ENCODE results near the gene SMIM5. TPM values are rescaled to one million over a fixed set of nuclear protein-coding genes. Genes with fewer than 3 reads are reported as not detected.

The SMIM5 gene
- total and polyA plus RNA-seq, 4 donors: 2.1 to 5.8 (median 2.8) TPM

DNA sequence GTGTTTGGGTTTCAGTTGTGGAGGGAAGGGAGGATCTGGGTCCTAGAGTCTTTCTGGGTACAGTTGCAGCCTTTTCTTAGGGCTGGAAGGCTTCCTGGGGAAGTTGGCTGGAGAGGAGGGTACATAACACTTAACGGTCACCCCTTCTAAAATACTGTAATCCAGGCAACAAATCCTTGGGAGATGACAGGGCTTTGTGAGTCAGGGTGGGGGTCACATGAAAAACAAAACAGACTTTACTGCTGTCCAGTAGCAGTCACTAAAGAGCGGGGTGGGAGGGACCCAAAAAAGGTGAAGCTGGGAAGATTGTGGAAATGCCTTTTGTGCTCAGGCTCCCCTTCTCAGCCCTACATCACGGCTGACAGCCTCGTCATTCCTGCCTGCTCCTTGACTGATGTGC is 40.3 kb downstream of the SMIM5 start:
- H3K4me1 ChIP-seq (ENCODE audit: control insufficient read depth, insufficient read depth, low read length): peaks cover 6% of the 10 kb centered on the region
- no CpG with 5 or more reads among the region's 4 CpGs for WGBS (ENCODE audit: insufficient coverage)
- no peaks in the 10 kb centered on the region for H3K27me3 ChIP-seq (ENCODE audit: control insufficient read depth, insufficient read depth, low read length)
- H3K9me3 ChIP-seq (ENCODE audit: control insufficient read depth, insufficient read depth, low read length): no peaks in the 10 kb centered on the region
- peaks cover 38% of the 10 kb centered on the region for H3K36me3 ChIP-seq (ENCODE audit: control insufficient read depth, insufficient read depth, low read length)
- no peak overlapping the region for H3K4me3 ChIP-seq (ENCODE audit: low read depth, low read length)
- DNase-seq (ENCODE audit: low read depth in 4 of 6, low spot score in 6 of 6): no peak
- H3K27ac ChIP-seq (ENCODE audit: low read depth, low read length): no peak overlapping the region

DNA sequence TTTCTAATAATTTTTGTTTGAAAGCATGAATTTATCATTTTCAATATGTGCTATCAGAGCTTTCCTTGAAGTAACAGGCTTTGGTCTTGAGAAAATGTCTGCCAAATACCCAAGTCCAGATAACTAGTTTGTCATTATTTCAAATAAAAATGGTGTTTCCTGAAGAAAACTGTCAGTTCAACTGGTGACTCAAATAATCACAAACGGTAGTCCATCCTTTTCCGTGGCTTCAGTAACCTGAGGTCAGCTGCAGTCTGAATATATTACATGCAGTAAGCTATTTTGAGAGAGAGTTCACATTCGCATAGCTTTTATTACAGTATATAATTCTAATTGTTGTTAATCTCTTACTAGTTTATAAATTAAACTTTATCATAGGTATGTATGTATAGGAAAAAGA is 43.2 kb downstream of the SMIM5 start:
- peaks cover 17% of the 10 kb centered on the region for H3K4me1 ChIP-seq (ENCODE audit: control insufficient read depth, insufficient read depth, low read length)
- no CpG with 5 or more reads among the region's 3 CpGs for WGBS (ENCODE audit: insufficient coverage)
- H3K27ac ChIP-seq (ENCODE audit: low read depth, low read length): no peak overlapping the region
- DNase-seq (ENCODE audit: low read depth in 4 of 6, low spot score in 6 of 6): no peak
- peaks cover 43% of the 10 kb centered on the region for H3K36me3 ChIP-seq (ENCODE audit: control insufficient read depth, insufficient read depth, low read length)
- no peak overlapping the region for H3K4me3 ChIP-seq (ENCODE audit: low read depth, low read length)
- no peaks in the 10 kb centered on the region for H3K9me3 ChIP-seq (ENCODE audit: control insufficient read depth, insufficient read depth, low read length)
- no peaks in the 10 kb centered on the region for H3K27me3 ChIP-seq (ENCODE audit: control insufficient read depth, insufficient read depth, low read length)

DNA sequence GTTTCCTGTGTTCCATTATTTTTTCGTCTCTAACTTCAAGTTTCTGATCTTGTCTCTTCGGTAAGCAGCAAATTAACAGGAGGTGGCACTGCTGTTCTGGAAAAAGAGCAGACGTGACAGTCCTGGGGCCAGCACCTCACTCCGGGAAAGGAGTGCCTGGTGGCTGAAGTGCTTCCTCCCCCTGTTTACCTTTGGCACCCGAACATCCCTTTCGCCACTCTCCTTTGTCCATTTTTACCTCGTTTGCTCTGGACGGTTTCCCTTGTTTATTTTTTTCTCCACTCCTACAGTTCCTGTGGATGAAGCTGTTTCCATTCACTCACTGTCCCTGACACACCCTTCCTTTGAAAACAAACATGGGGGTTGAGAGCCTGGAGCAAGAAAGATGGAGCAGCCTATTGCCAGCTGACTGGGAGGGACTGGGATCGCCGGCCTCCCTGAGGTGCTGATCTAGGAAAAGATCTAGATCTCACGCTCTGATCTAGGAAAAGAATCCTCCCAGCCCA is 46.5 kb downstream of the SMIM5 start:
- Histone ChIP-seq H3K27ac (ENCODE audit: low read depth, low read length) (peak overlapping the region; percentile 75), H3K36me3 (ENCODE audit: control insufficient read depth, insufficient read depth, low read length) (peaks cover 26% of the 10 kb centered on the region), H3K4me3 (ENCODE audit: low read depth, low read length) (no peak overlapping the region), H3K9me3 (ENCODE audit: control insufficient read depth, insufficient read depth, low read length) (no peaks in the 10 kb centered on the region), H3K4me1 (ENCODE audit: control insufficient read depth, insufficient read depth, low read length) (peaks cover 19% of the 10 kb centered on the region), H3K27me3 (ENCODE audit: control insufficient read depth, insufficient read depth, low read length) (no peaks in the 10 kb centered on the region)
- peak in 1 of 6 donors; percentile 66 for DNase-seq (ENCODE audit: low read depth in 4 of 6, low spot score in 6 of 6)
- WGBS (ENCODE audit: insufficient coverage): 57% methylated on average over 9 of the region's 11 CpGs

DNA sequence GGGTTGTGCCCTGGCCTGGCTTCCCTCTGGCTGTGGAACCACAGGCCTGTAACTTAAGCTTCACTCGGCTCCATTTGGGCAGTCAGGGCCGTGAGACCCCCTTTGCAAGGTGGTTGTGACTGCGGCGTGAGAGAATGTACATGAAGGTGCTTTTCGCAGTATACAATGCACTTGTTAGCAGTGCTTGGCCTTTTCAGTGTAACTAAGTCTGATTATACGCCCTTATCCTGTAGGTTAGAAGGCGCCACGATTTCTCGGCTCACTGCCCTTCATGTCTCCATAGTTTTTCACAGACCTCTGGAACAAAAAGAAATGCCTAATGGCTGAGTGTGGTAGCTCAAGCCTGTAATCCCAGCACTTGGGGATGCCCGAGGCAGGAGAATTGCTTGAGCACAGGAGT is 47.2 kb downstream of the SMIM5 start:
- Histone ChIP-seq H3K9me3 (ENCODE audit: control insufficient read depth, insufficient read depth, low read length) (no peaks in the 10 kb centered on the region), H3K36me3 (ENCODE audit: control insufficient read depth, insufficient read depth, low read length) (peaks cover 29% of the 10 kb centered on the region), H3K27me3 (ENCODE audit: control insufficient read depth, insufficient read depth, low read length) (no peaks in the 10 kb centered on the region), H3K27ac (ENCODE audit: low read depth, low read length) (peak overlapping the region; percentile 75), H3K4me3 (ENCODE audit: low read depth, low read length) (no peak overlapping the region), H3K4me1 (ENCODE audit: control insufficient read depth, insufficient read depth, low read length) (peaks cover 20% of the 10 kb centered on the region)
- WGBS (ENCODE audit: insufficient coverage): 84% methylated on average over 6 of the region's 10 CpGs
- DNase-seq (ENCODE audit: low read depth in 4 of 6, low spot score in 6 of 6): no peak

DNA sequence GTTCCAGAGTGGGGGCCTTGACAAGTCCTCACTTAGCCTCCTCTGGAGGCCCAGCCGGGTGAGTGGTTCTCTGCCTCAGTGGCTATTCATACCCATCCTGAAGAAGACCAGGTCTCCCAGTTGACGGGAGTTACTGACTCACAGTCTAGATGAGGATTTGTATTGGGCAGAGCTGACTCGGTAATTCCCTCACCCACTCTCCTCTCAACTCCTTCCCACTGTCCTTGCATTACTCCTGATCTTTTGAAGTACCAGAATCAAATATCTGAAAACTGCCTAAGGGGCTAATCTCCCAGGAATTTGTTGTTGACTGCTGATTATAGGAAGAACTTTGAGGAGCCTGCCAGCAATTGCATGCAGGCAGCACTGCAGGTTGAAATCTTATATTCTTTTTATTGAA is 48.1 kb downstream of the SMIM5 start:
- peak overlapping the region; percentile 25 for H3K27ac ChIP-seq (ENCODE audit: low read depth, low read length)
- peaks cover 24% of the 10 kb centered on the region for H3K4me1 ChIP-seq (ENCODE audit: control insufficient read depth, insufficient read depth, low read length)
- H3K4me3 ChIP-seq (ENCODE audit: low read depth, low read length): no peak overlapping the region
- H3K27me3 ChIP-seq (ENCODE audit: control insufficient read depth, insufficient read depth, low read length): no peaks in the 10 kb centered on the region
- WGBS (ENCODE audit: insufficient coverage): no CpG with 5 or more reads among the region's 3 CpGs
- peaks cover 29% of the 10 kb centered on the region for H3K36me3 ChIP-seq (ENCODE audit: control insufficient read depth, insufficient read depth, low read length)
- H3K9me3 ChIP-seq (ENCODE audit: control insufficient read depth, insufficient read depth, low read length): no peaks in the 10 kb centered on the region
- no peak for DNase-seq (ENCODE audit: low read depth in 4 of 6, low spot score in 6 of 6)

DNA sequence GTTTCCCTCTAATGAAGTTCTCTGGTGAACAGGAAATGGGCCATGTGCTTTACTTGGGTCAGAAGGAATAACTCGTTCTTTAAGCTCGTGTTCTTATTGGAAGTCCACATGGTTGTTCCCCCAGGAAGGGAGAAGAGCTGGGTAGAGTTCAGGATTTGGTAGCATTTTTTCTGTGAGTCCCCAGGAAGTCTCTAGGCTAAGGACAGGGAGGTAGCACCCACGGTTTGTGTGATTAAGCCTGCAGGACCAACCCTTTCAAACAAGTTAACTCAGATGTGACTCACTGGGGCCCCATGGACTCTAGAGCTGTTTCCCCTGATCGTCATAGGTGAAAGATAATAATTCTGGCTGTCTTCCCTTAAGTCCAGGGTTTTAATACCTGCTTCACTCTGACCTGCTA is 50.3 kb downstream of the SMIM5 start:
- no peak overlapping the region for H3K4me3 ChIP-seq (ENCODE audit: low read depth, low read length)
- no peak for DNase-seq (ENCODE audit: low read depth in 4 of 6, low spot score in 6 of 6)
- no peaks in the 10 kb centered on the region for H3K27me3 ChIP-seq (ENCODE audit: control insufficient read depth, insufficient read depth, low read length)
- peaks cover 32% of the 10 kb centered on the region for H3K36me3 ChIP-seq (ENCODE audit: control insufficient read depth, insufficient read depth, low read length)
- H3K9me3 ChIP-seq (ENCODE audit: control insufficient read depth, insufficient read depth, low read length): no peaks in the 10 kb centered on the region
- 100% methylated on average over 3 of the region's 4 CpGs for WGBS (ENCODE audit: insufficient coverage)
- no peak overlapping the region for H3K27ac ChIP-seq (ENCODE audit: low read depth, low read length)
- peaks cover 45% of the 10 kb centered on the region for H3K4me1 ChIP-seq (ENCODE audit: control insufficient read depth, insufficient read depth, low read length)

DNA sequence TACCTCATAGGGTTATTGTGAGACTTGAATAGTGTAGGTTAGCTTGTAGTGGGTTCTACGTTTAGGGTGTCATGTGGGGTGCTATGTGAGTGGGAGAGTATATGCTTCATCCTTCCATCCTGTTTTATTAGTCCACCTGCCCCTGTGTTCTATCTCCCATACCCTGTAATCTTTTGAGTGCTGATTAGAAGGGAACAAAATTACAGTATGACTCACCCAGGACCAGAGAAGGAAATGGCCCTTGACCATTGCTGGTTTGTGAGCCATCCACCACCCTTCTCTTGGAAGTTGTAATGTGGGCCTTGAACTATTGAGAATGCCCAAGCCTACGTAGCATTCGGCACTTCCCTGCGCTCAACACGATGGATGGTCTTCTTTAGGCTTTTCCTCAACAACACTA is 51.0 kb downstream of the SMIM5 start:
- WGBS (ENCODE audit: insufficient coverage): 100% methylated on average over 4 of the region's 5 CpGs
- peaks cover 29% of the 10 kb centered on the region for H3K36me3 ChIP-seq (ENCODE audit: control insufficient read depth, insufficient read depth, low read length)

DNA sequence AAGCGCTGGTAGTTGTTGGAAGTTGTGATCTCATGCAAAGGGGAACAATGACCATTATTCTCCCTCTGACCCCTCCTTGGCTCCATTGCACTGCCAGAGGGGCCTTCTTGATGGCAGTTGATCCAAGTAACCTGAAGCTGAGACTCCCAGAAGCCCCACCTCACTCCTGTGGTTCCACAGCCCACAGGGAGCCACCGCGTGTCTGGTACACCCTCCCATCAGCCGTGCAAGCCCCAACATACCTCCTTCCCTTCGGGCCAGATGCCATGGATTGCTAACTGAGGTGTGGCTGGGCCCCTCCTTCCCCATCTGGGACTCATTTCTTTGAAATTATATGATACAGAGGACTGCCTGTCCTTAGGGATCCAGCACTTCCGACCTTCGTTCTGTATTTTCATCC is 51.7 kb downstream of the SMIM5 start:
- peaks cover 23% of the 10 kb centered on the region for H3K36me3 ChIP-seq (ENCODE audit: control insufficient read depth, insufficient read depth, low read length)
- DNase-seq (ENCODE audit: low read depth in 4 of 6, low spot score in 6 of 6): peak in 1 of 6 donors; percentile 46
- 100% methylated on average over 1 of the region's 7 CpGs for WGBS (ENCODE audit: insufficient coverage)
- H3K4me3 ChIP-seq (ENCODE audit: low read depth, low read length): no peak overlapping the region
- no peaks in the 10 kb centered on the region for H3K27me3 ChIP-seq (ENCODE audit: control insufficient read depth, insufficient read depth, low read length)
- no peaks in the 10 kb centered on the region for H3K9me3 ChIP-seq (ENCODE audit: control insufficient read depth, insufficient read depth, low read length)
- H3K4me1 ChIP-seq (ENCODE audit: control insufficient read depth, insufficient read depth, low read length): peaks cover 48% of the 10 kb centered on the region
- peak overlapping the region; percentile 84 for H3K27ac ChIP-seq (ENCODE audit: low read depth, low read length)

More for the DNA sequence above, 51.0 kb downstream of the SMIM5 start:
- H3K27ac ChIP-seq (ENCODE audit: low read depth, low read length): peak overlapping the region; percentile 84
- no peak overlapping the region for H3K4me3 ChIP-seq (ENCODE audit: low read depth, low read length)
- H3K27me3 ChIP-seq (ENCODE audit: control insufficient read depth, insufficient read depth, low read length): no peaks in the 10 kb centered on the region
- peaks cover 51% of the 10 kb centered on the region for H3K4me1 ChIP-seq (ENCODE audit: control insufficient read depth, insufficient read depth, low read length)
- H3K9me3 ChIP-seq (ENCODE audit: control insufficient read depth, insufficient read depth, low read length): no peaks in the 10 kb centered on the region
- no peak for DNase-seq (ENCODE audit: low read depth in 4 of 6, low spot score in 6 of 6)

DNA sequence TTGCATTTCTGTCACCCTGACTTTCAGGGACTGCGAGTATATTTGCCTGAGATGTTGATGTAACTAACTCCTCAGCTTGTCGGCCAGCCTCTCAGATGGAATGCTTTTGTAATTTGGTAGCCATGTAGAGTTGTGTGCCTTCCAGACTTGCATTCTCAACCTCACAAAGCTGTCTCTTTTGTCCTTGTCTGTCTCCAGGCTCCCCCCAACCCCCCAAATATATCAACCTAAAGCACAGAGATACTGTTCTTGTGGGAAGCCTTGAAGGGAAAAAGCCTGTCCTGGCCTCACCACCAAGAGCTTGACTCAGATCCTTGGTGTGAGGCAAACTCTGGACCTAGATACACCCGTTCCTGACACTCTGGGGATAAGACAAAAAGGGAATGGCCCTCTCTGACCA is 52.3 kb downstream of the SMIM5 start:
- peaks cover 47% of the 10 kb centered on the region for H3K4me1 ChIP-seq (ENCODE audit: control insufficient read depth, insufficient read depth, low read length)

DNA sequence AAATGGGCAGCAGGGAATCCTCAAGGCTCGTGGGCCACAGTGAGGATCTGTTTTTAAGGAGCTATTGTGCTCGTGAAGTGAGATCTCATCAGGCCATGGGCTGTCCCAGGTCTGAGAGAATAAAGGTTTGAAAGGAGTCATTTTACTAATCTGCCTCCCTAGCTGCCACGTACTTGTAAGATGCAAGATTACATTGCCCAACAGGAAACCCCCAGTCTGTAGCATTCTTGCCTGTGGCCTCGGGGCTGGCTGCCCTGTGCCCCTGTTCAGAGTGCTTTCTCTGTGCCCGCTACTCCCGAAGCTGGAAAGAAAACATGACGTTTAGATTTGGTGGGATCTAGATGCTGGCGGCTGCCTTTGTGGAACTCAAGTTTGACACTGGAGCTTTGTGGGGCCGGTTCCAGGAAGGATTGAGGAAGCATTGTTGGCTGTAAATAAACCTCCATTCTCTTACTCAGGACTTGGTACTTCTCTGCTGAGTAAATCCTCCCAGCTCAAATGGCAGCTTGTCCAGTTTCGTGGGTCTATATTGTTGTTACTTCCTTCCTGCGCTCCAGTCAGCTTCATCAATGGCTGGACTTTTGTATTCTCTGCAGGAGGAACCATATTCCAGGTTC is 55.1 kb downstream of the SMIM5 start:
- Histone ChIP-seq H3K4me3 (ENCODE audit: low read depth, low read length) (no peak overlapping the region), H3K4me1 (ENCODE audit: control insufficient read depth, insufficient read depth, low read length) (peaks cover 75% of the 10 kb centered on the region)

More for the DNA sequence above, 52.3 kb downstream of the SMIM5 start:
- 80% methylated on average over 2 of the region's 3 CpGs for WGBS (ENCODE audit: insufficient coverage)
- Histone ChIP-seq H3K9me3 (ENCODE audit: control insufficient read depth, insufficient read depth, low read length) (no peaks in the 10 kb centered on the region), H3K36me3 (ENCODE audit: control insufficient read depth, insufficient read depth, low read length) (peaks cover 18% of the 10 kb centered on the region), H3K4me3 (ENCODE audit: low read depth, low read length) (no peak overlapping the region), H3K27me3 (ENCODE audit: control insufficient read depth, insufficient read depth, low read length) (no peaks in the 10 kb centered on the region), H3K27ac (ENCODE audit: low read depth, low read length) (peak overlapping the region; percentile 84)
- DNase-seq (ENCODE audit: low read depth in 4 of 6, low spot score in 6 of 6): no peak

More for the DNA sequence above, 55.1 kb downstream of the SMIM5 start:
- Histone ChIP-seq H3K9me3 (ENCODE audit: control insufficient read depth, insufficient read depth, low read length) (no peaks in the 10 kb centered on the region), H3K27me3 (ENCODE audit: control insufficient read depth, insufficient read depth, low read length) (no peaks in the 10 kb centered on the region), H3K36me3 (ENCODE audit: control insufficient read depth, insufficient read depth, low read length) (peaks cover 23% of the 10 kb centered on the region), H3K27ac (ENCODE audit: low read depth, low read length) (peak overlapping the region; percentile 99)
- peak in 2 of 6 donors; percentile 43 to 61 for DNase-seq (ENCODE audit: low read depth in 4 of 6, low spot score in 6 of 6)
- WGBS (ENCODE audit: insufficient coverage): 39% methylated on average over 9 of the region's 11 CpGs

Measured in spinal cord (tissue), 10 donors.